ENCODE data around the gene COPA.
"Not testable (repeated sequence)": the region's sequence is repeated elsewhere in the genome, so short reads cannot be mapped to it uniquely, and the experiment has no call there.

COPA gene

DNA sequence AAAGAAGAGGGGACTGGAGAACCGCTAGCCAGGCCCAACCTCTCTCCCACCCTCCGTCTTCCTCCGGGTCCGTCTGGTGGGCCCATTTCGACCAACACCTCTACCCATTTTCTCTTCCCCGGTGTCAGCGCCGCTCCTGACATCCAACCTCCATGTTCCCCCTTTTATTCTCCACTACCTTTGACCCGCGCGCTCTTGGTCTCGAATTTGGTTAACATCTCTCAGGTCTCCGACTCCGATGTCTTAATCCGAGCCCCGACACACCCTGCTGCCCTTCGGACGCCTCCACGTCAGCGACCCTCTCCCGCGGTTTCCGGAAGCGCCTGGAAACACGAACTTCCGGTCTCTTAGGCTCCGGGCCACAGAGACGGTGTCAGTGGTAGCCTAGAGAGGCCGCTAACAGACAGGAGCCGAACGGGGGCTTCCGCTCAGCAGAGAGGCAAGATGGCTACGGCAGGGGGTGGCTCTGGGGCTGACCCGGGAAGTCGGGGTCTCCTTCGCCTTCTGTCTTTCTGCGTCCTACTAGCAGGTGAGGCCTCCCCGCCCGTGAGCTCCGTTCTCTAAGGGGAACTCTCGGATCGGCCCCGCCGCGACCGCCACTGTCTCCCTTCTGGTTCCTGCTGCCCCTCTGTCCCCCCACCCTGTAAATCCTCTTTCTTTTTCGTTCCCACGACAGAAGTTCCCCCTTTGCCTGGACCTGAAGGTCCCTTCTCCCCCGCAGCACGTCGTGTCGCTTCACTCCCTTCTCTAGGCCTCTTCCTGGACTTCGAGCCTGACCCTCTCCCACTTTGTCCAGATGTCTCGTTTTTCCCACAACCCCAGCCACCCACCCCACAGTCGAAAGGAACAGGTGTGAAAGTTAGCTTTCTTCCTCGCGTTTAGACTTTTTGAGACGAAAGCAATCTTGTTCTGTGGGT, at the start of gene COPA, which contains the start of gene NCSTN:
Gene COPA, minus strand, starts transcription at position 298 of the 917 bp plus-strand sequence. Its CDS starts 80 bp downstream, at position 218.
Gene NCSTN, plus strand, starts transcription at position 431 of the 917 bp plus-strand sequence. Its CDS starts 14 bp downstream, at position 445.
- DNase-seq: peak; percentile 95

DNA sequence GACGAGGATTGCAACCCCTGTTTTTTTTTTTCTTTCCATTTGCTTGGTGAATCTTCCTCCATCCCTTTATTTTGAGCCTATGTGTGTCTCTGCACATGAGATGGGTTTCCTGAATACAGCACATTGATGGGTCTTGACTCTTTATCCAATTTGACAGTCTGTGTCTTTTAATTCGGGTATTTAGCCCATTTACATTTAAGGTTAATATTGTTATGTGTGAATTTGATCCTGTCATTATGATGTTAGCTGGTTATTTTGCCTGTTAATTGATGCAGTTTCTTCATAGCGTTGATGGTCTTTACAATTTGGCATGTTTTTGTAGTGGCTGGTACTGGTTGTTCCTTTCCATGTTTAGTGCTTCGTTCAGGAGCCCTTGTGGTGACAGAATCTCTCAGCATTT, 45.4 kb upstream of the COPA start:
- DNase-seq: not testable (repeated sequence)

GRCh38 chr1:160384812-160385211, 41.8 kb upstream of the COPA start:
- DNase-seq: not testable (repeated sequence)

- no peak for DNase-seq
These were observed 34.6 kb upstream of the COPA start for GRCh38 chr1:160377585-160378206.

DNA sequence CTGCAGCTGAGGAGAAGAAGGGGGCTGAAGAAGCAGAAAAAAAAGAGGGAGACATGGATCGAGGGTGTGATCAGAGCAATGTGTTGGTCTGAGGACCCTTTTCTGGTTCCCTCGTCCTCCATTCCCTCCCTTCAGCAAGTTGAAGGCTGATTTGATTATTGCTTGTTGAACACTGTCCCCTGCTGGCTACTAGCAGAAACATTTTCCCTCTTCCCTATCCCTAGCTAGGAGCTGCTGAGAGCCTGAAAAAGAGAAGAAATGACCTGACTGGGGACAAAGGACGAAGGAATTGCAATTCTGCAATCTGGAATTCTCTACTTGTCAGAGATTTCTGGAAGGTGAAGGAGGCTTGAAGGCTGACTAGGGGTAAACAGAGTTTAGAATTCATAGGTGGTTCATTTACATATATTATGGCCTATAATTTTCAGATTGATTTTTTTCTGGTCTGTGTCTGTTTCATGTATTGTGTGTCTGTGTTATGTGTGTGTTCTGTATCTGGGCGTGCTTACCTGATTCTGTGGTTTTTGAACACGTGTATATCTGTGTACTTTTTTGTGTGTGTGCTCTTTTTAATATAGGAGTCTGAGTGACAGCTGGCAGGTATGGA, 33.6 kb upstream of the COPA start:
- peak; percentile 79 for DNase-seq

- DNase-seq: peak; percentile 53
These were observed 32.9 kb upstream of the COPA start for GRCh38 chr1:160375788-160376524.

DNA sequence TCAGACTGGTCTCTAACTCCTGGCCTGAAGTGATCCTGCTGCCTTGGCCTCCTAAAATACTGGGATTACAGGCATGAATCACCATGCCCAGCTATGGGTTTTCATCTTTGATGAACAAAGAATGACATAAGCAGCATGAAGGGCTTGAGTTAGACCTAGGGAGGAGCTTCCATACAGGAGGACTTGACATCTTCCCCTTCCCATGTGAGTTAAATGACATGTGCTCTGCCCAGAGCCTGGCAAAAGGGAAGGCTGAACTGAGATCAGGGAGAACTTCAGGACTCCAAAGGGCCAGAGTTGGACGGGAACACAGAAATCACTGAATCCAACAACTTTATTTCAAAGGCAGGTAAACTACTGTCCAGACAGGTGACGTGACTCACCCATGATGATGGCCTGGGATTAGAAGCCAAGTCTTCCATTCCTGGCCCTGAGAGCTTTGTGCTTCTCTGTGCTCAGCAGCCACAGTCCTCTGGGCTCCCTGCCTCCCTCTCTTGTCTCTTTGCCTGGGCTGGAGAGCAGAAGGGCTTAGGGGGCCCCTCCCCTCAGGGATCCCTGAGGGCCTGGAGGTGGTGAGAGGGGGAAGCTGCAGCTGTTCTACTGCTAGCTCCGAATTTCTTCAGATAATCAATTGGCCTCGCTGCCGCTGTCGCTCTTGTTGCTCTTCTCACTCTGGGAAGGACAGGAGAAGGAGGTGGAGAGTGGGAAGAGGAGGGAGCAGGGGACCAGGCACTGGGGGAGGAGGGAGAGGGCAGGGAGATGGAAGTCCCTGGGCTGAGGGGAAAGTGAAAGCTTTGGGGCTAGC, 31.5 kb upstream of the COPA start:
- peak; percentile 77 for DNase-seq

DNA sequence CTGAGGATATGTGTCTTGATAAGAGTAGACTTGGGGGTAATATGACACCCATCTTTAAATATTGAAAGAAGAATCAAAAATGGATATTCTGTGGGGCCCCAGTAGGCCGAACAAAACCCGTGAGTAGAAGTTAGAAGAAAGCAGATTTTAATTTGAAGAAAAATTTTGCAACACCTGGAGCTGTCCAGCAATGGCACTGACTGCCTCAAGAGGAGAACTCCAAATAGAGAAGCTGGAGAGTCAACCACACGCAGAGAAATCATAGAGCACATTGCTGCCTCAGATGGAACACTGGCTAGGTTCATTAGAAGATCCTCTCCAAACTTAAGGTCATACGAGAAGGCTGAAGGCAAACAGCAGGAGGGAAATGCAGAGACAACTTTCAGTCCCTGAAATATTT, 30.6 kb upstream of the COPA start:
- no peak for DNase-seq

GRCh38 chr1:160371756-160372155, 28.7 kb upstream of the COPA start:
- DNase-seq: no peak

DNA sequence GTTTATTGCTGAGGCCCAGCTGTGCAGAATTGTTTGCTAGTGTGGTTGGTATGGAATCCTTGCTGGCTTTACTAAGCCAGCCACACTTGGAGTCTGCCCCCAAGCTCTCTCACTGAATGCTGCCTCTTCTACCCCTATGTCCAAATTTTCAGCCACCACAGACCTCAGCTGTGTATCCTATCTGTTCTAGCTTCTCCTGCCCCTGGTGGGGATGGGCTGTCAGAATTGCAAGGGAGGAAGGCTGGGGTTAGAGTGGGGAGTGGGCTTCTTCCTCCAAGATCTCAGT, 28.2 kb upstream of the COPA start:
- no peak for DNase-seq

GRCh38 chr1:160370561-160371345, 27.7 kb upstream of the COPA start:
- DNase-seq: no peak

GRCh38 chr1:160369087-160369486, 26.0 kb upstream of the COPA start:
- no peak for DNase-seq

DNA sequence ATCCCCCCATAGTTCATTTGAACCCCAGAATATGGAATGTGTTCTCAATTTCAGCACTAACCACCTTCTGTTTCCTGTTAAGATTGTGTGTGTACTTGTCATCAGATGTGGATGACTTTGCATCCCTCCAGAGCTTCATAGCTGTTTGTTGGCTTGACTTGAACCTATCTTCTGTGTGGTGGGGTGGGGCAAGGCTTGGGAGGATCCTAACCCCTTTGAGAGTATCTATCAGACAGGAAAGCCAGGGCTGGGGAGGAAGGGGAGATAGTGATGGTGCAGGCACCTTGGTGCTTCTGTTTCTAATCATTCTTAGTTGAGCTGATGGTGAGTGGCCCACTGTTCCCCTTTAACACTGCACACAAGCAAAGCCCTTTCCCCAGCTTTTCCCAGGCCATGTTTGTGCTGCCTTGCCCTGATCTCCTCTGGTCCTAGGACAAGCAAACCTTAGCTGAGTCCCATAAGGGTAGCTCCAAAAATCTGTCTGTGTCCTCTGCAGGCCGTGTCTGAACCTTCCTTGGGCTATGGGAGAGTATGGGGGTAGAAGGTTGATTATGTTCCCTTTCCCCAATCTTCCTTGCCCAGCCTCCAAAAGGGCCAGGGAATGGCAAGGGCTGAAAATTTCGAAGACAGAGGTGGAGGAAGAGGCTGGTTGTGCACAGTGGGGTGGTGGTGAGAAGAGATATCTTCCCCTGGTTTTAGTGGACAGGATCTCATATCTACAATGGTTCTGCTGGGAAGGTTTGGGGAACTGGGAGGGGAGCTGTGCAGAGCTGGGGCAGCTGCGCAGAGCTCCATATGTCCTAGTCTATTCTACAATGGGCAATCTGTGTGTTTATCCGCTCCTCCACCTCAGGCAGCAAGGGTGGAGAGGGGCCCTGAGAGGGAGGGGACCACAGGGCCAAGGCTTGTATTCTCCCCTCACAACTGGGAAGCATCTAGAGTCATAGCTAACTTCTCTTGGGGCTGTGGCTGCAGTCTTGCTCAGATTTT, 25.2 kb upstream of the COPA start:
- DNase-seq: peak; percentile 14

DNA sequence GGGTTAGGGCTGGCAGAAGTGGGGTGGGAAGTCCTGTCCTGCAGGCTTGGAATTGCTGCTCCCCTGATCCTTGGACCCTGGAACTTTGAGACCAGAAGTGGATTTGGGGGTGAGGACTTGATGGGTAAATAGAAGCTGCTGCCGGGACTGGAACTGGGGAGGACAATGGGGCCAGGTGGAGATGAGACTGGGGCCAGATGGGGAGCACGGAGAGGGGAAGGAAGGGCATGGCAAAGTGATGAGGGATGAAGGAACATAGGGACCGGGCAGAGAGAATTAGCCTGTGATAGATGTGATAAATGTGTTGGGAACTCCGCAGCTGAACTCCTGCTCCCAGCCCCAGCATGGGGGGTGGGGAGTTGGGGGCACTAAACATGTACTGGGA, 24.5 kb upstream of the COPA start:
- DNase-seq: no peak

GRCh38 chr1:160366731-160367515, 23.9 kb upstream of the COPA start, which contains the start of gene NHLH1:
Gene NHLH1 (plus strand): TSS chr1:160367071. CDS start chr1:160370732, 3,661 bp downstream.
- DNase-seq: peak; percentile 61

DNA sequence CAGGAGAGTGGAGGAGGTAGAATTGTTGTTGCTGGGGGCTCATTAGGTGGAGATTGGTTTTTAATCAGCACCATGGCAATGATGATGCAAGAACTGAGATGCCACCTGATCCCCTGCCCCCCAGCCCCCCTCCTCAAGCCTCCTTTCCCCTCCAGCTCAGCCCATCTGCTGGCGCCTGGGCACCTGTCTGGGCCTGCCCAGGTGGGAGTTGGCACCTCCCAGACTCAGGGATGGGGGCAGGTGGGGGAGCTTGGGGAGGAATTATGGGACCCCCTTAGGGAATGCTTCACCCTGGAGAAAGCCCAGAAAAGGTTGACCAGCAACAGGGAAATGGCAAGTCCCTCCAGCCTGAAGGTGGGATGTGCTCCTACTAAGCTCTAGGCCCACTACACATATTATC, 22.3 kb upstream of the COPA start:
- DNase-seq: no peak

DNA sequence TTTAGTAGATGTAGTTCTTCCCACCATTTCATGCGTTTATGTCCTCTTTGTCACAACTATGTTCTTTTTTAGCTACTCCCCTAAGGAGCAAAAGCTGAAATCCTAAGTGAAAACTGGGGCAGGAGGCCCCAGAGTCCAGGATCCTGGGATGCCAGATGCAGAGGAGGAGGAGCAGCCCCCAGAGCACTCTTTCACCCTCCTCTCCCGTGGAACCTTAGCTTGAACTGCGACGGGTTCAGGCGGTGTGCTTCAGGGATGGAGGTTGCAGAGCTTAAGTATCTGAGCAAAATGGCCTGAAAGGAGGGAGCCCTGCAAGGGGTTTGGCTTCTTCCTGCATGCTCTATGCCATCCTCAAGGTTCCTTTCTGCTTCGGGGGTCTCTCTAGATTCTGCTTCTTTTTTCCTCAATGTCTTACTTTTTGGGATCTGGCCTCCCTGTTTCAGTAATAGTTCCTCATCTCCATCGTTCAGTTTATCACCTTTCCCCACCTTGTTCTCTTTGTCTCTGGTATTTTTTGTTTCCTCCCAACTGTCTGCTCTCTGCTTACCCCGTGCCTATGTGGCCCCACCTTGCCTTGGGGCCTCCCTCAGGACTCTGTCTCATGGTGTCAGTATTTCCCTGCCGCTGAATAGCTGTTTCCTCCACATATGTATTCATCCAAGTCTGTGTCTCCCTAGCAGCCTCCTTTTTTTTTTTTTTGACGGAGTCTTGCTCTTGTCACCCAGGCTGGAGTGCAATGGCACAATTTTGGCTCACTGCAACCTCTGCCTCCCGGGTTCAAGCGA, 21.1 kb upstream of the COPA start:
- no peak for DNase-seq

GRCh38 chr1:160363010-160363409, 20.0 kb upstream of the COPA start:
- no peak for DNase-seq
